Panc1 (cell line): Measurements from ENCODE around the gene ITGA3. TPM values are rescaled to one million over a fixed set of nuclear protein-coding genes. Genes with fewer than 3 reads are reported as not detected.

ENCODE experiments used
- ATAC-seq: fragments of 200-7000 bp; cut with Tn5 transposase; 2 replicates; pipeline ENCODE4 v1.9.1; 2020; ENCODE audit warnings: mild to moderate bottlenecking, moderate library complexity
- Bru-seq: library from RNA; stranded (reverse); fragments of 400-500 nt; gene quantifications from one replicate; lab custom pipeline; 2021; lab: Mats Ljungman, UMichigan
- BruChase-seq, 2 experiments: library from RNA; stranded (reverse); fragments of 400-500 nt; gene quantifications; one replicate each; lab custom pipeline; 2021; lab: Mats Ljungman, UMichigan
- BruUV-seq: library from RNA; stranded (reverse); fragments of 400-500 nt; replicated peaks from 2 replicates; lab custom pipeline; 2021; lab: Mats Ljungman, UMichigan
- CTCF ChIA-PET: fragments of 300-600 bp; sonication (Branson Sonifier 250); formaldehyde crosslinking; loops from one replicate; lab custom pipeline; 2022; ENCODE audit warnings: antibody characterized with exemption; lab: Charles Lee
- POLR2A ChIA-PET: fragments of 300-600 bp; sonication (Branson Sonifier 250); formaldehyde crosslinking; loops from one replicate; lab custom pipeline; 2022; ENCODE audit warnings: antibody characterized with exemption; lab: Charles Lee
- DNase-seq: peaks from one replicate; pipeline ENCODE4 v3.0.0-alpha.2; 2010; ENCODE audit warnings: low read depth, low spot score
- H3K27ac ChIP-seq: 2 replicates; pipeline ENCODE4 v1.5.1; 2011; ENCODE audit warnings: mild to moderate bottlenecking, low read length, inconsistent platforms
- H3K27me3 ChIP-seq: fragments of 200-500 bp; sonication (Bioruptor generic); 2 replicates; pipeline ENCODE4 v1.6.0; 2014; ENCODE audit warnings: low read length, inconsistent platforms; ENCODE audit not compliant: control insufficient read depth, insufficient read depth
- H3K36me3 ChIP-seq: fragments of 200-500 bp; sonication (Bioruptor generic); 2 replicates; pipeline ENCODE4 v1.5.1; 2014; ENCODE audit warnings: inconsistent platforms, mild to moderate bottlenecking, low read length, moderate library complexity; ENCODE audit not compliant: control insufficient read depth, insufficient read depth
- H3K4me1 ChIP-seq: 2 replicates; pipeline ENCODE4 v1.5.1; 2011; ENCODE audit warnings: inconsistent platforms, mild to moderate bottlenecking, low read length, moderate library complexity; ENCODE audit not compliant: control insufficient read depth, insufficient read depth
- H3K4me3 ChIP-seq, 2 experiments: 2 replicates each; pipeline ENCODE4 v1.5.1; 2011 to 2012; ENCODE audit warnings: low read depth in 2 of 2, low read length in 2 of 2, mild to moderate bottlenecking in 2 of 2, inconsistent platforms in 1 of 2, moderate library complexity in 1 of 2
- H3K9me3 ChIP-seq: fragments of 200-500 bp; sonication (Bioruptor generic); 2 replicates; pipeline ENCODE4 v1.5.1; 2014; ENCODE audit warnings: low read depth, mild to moderate bottlenecking, inconsistent platforms, low read length, moderate library complexity; ENCODE audit not compliant: control insufficient read depth, insufficient read depth
- POLR2AphosphoS5 ChIP-seq: IDR thresholded peaks from 2 replicates; pipeline ENCODE4 v1.6.1; 2012; ENCODE audit warnings: mild to moderate bottlenecking, low read depth, low read length, moderate library complexity
- SIN3A ChIP-seq: IDR thresholded peaks from 2 replicates; pipeline ENCODE4 v1.6.1; 2012; ENCODE audit warnings: low read depth, mild to moderate bottlenecking, low read length, moderate library complexity, borderline replicate concordance; ENCODE audit not compliant: insufficient read depth
- TCF7L2 ChIP-seq: IDR thresholded peaks from 2 replicates; pipeline ENCODE4 v1.6.1; 2011; ENCODE audit warnings: mild to moderate bottlenecking, low read depth, low read length, inconsistent platforms
- in situ Hi-C: cut with HindIII; loops from 2 replicates; pipeline ENCODE4 v1.10.0; 2016; ENCODE audit warnings: low sequenced_read_pairs, low pct_unique_long_range_greater_than_20kb
- intact Hi-C: fragments of 100-400 bp; cut with micrococcal nuclease; formaldehyde crosslinking; loops from one replicate; pipeline ENCODE4 v1.10.0; 2022; ENCODE audit not compliant: unreplicated experiment
- long read RNA-seq: library from polyadenylated mRNA; unstranded; transcript quantifications from one replicate; pipeline ENCODE4 v2.0.0, GENCODE V29; 2021; ENCODE audit not compliant: unreplicated experiment
- polyA plus RNA-seq: library from polyadenylated mRNA; unstranded; fragments of >200 nt; gene quantifications from one replicate; pipeline ENCODE4 v1.2.1, GENCODE V29; 2012; ENCODE audit warnings: missing spikeins; ENCODE audit not compliant: insufficient read length
- total RNA-seq: library from RNA; stranded (reverse); gene quantifications from one replicate; pipeline ENCODE4 v1.2.1, GENCODE V29; 2021; ENCODE audit not compliant: unreplicated experiment
- TF ChIP-seq, protein P1 (sequence below): fragments of 450-650 bp; IDR thresholded peaks from 2 replicates; pipeline ENCODE4 v1.5.1; 2017; ENCODE audit warnings: mild to moderate bottlenecking
- TF ChIP-seq, protein P2 (sequence below), 2 experiments: IDR thresholded peaks; 2 replicates each; pipeline ENCODE4 v1.6.1; 2011 to 2012; ENCODE audit warnings: low read depth in 2 of 2, control low read depth in 1 of 2, low read length in 1 of 2, mild to moderate bottlenecking in 1 of 2, moderate library complexity in 1 of 2; ENCODE audit not compliant: insufficient read depth in 1 of 2

Gene ITGA3
- total RNA-seq, result 439 TPM
- 291 TPM for polyA plus RNA-seq
- Bru-seq, nascent RNA, result percentile 95 among the genes with signal in this experiment
- percentile 96 among the genes with signal in this experiment for BruChase-seq, experiment 1, labeled RNA remaining after a 2-hour chase
- BruChase-seq, experiment 2, labeled RNA remaining after a 6-hour chase, result percentile 95 among the genes with signal in this experiment
- long read RNA-seq, full-length matches to known transcripts, result 44 of 292 reads
- long read RNA-seq, partial matches to known transcripts, result 131 of 292 reads
- long read RNA-seq, other reads (novel, unspliced or antisense), result 117 of 292 reads

DNA sequence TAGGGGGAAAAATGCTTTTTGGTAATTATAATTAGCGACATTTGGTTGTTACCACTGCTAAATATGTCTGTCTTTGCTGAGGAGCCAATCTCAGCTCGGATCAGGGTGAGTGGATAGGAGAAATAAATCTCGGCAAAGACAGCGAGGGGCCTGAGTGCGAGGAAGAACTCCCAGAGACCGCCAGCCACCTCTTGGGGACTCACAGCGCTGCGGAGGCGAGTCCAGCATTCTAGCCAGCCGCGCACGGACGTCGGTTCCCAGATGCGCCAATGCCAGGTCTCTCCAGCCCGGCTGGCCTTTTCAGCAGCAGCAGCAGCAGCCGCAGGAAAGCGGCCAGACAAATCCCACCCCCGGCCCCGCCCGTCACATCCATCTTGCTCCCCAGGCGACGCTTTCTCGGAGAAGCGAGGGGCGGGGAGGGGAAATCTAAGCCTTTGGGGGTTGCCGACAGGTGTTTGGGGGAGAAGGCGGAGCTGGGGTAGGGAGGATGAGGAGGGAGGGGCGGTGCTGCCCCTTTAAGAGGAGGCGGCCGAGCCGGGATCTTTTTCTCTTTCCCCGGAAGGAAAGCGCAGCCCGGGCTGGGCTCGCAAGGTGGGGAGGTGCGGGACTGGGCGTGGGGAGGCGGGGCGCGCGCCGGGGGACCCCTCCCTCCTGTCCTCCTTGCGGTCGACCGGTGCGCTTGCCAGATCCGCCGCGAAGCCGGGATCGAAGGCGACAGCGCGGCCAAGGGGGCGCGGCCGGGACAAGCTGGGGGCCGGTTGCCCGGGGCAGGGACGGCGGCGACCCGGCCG lies at the start of gene ITGA3:
Gene ITGA3 (plus strand): TSS at position 685 of the 791 bp plus-strand sequence. CDS start 330 bp downstream, outside the sequence.
- no TSS peak for BruUV-seq
- ATAC-seq, result peak; percentile 69
- no peaks in the 10 kb centered on the region for H3K27me3 ChIP-seq
- CTCF ChIA-PET, result interaction anchor here (0.5 to 3.0 kb wide), 3 partner anchors 29 to 589 kb away, joined by 3 to 16 read pairs (median 15); no protein-coding TSS in a partner anchor
- intact Hi-C loops (loop anchor here (1.0 kb wide), 1 partner anchor 27 kb away; no protein-coding TSS in a partner anchor), in situ Hi-C loops (no loop called here)
- no peak for DNase-seq
- H3K9me3 ChIP-seq, result no peaks in the 10 kb centered on the region
- TF ChIP-seq TCF7L2, result peak; percentile 41; the same call in 1 of the 2 replicates
- TF ChIP-seq, protein P1, sequence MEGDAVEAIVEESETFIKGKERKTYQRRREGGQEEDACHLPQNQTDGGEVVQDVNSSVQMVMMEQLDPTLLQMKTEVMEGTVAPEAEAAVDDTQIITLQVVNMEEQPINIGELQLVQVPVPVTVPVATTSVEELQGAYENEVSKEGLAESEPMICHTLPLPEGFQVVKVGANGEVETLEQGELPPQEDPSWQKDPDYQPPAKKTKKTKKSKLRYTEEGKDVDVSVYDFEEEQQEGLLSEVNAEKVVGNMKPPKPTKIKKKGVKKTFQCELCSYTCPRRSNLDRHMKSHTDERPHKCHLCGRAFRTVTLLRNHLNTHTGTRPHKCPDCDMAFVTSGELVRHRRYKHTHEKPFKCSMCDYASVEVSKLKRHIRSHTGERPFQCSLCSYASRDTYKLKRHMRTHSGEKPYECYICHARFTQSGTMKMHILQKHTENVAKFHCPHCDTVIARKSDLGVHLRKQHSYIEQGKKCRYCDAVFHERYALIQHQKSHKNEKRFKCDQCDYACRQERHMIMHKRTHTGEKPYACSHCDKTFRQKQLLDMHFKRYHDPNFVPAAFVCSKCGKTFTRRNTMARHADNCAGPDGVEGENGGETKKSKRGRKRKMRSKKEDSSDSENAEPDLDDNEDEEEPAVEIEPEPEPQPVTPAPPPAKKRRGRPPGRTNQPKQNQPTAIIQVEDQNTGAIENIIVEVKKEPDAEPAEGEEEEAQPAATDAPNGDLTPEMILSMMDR, result no peak
- peak; percentile 79; the same call in 1 of the 2 replicates for TF ChIP-seq SIN3A
- TF ChIP-seq, protein P2, sequence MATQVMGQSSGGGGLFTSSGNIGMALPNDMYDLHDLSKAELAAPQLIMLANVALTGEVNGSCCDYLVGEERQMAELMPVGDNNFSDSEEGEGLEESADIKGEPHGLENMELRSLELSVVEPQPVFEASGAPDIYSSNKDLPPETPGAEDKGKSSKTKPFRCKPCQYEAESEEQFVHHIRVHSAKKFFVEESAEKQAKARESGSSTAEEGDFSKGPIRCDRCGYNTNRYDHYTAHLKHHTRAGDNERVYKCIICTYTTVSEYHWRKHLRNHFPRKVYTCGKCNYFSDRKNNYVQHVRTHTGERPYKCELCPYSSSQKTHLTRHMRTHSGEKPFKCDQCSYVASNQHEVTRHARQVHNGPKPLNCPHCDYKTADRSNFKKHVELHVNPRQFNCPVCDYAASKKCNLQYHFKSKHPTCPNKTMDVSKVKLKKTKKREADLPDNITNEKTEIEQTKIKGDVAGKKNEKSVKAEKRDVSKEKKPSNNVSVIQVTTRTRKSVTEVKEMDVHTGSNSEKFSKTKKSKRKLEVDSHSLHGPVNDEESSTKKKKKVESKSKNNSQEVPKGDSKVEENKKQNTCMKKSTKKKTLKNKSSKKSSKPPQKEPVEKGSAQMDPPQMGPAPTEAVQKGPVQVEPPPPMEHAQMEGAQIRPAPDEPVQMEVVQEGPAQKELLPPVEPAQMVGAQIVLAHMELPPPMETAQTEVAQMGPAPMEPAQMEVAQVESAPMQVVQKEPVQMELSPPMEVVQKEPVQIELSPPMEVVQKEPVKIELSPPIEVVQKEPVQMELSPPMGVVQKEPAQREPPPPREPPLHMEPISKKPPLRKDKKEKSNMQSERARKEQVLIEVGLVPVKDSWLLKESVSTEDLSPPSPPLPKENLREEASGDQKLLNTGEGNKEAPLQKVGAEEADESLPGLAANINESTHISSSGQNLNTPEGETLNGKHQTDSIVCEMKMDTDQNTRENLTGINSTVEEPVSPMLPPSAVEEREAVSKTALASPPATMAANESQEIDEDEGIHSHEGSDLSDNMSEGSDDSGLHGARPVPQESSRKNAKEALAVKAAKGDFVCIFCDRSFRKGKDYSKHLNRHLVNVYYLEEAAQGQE (IDR thresholded peaks at IDR 0.05; ENCODE audit: insufficient read depth in 1 of 2, low read depth in 2 of 2, low read length in 1 of 2), result no peak; a peak in 1 of 4 replicates
- TF ChIP-seq POLR2AphosphoS5, result peak; percentile 60; the same call in 1 of the 2 replicates
- H3K4me1 ChIP-seq, result peaks cover 69% of the 10 kb centered on the region
- POLR2A ChIA-PET, result interaction anchor here (0.5 to 1.2 kb wide), 6 partner anchors 9 to 525 kb away, joined by 3 to 17 read pairs (median 5); no protein-coding TSS in a partner anchor
- peaks cover 8% of the 10 kb centered on the region; the same call in 1 of the 2 replicates for H3K36me3 ChIP-seq
- H3K4me3 ChIP-seq, result peak within 1 kb of the TSS; percentile 63 to 99
- H3K27ac ChIP-seq, result peak within 1 kb of the TSS; percentile 99

DNA sequence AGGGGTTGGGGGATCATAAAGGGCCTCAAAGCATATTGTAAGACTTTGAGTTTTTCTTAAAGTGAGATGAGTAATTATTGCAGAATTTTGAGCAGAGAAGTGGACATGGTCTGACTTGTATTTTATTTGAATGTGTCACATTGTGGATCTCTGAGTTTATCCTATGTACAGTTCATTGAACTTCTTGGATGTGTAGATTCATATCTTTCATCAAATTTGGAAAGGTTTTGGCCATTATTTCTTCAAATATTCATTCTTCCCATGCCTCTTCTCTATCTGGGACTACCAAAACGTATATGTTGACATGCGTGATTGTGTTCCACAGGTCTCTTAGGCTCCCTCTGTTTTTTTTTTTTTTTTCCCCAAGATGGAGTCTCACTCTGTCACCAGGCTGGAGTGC lies 46.6 kb upstream of the ITGA3 start:
- no peaks in the 10 kb centered on the region; the same call in 1 of the 2 replicates for H3K27me3 ChIP-seq
- TF ChIP-seq, protein P2 (IDR thresholded peaks at IDR 0.05; ENCODE audit: insufficient read depth in 1 of 2, low read depth in 2 of 2, low read length in 1 of 2), result no peak
- TF ChIP-seq SIN3A (no peak), TCF7L2 (no peak), POLR2AphosphoS5 (no peak)
- TF ChIP-seq, protein P1, result no peak
- H3K36me3 ChIP-seq, result no peaks in the 10 kb centered on the region
- intact Hi-C loops (no loop called here), in situ Hi-C loops (no loop called here)
- H3K27ac ChIP-seq, result no peak overlapping the region
- ChIA-PET CTCF (no interaction called here), POLR2A (no interaction called here)
- H3K9me3 ChIP-seq, result peaks cover 16% of the 10 kb centered on the region; the same call in 1 of the 2 replicates
- no peak overlapping the region for H3K4me3 ChIP-seq
- no peaks in the 10 kb centered on the region for H3K4me1 ChIP-seq
- BruUV-seq, result no TSS peak
- ATAC-seq, result no peak
- DNase-seq, result no peak
